GM23338 (cell line): ENCODE results near the gene PARD3. TPM values are rescaled to one million over a fixed set of nuclear protein-coding genes. Genes with fewer than 3 reads are reported as not detected.
"Not testable (repeated sequence)": the region's sequence is repeated elsewhere in the genome, so short reads cannot be mapped to it uniquely, and the experiment has no call there.

Source experiments
- ATAC-seq: fragments of 200-7000 bp; cut with Tn5 transposase; 3 replicates; pipeline ENCODE4 v1.9.1; 2020
- DNase-seq: peaks from one replicate; pipeline ENCODE4 v3.0.0-alpha.2; 2015; ENCODE audit warnings: low spot score
- H2AFZ ChIP-seq: fragments of 200-600 bp; sonication (generic); 2 replicates; pipeline ENCODE4 v1.8.0; 2016; ENCODE audit warnings: antibody characterized with exemption, mild to moderate bottlenecking, moderate library complexity
- H3F3A ChIP-seq: fragments of 200-600 bp; sonication (generic); replicated peaks from 2 replicates; pipeline ENCODE4 v1.8.0; 2017; ENCODE audit warnings: antibody characterized with exemption, mixed run types, low read depth
- H3K27ac ChIP-seq: fragments of 200-600 bp; sonication (generic); 2 replicates; pipeline ENCODE4 v1.6.1; 2016; ENCODE audit warnings: low read depth
- H3K27me3 ChIP-seq: fragments of 200-600 bp; sonication (generic); 2 replicates; pipeline ENCODE4 v1.8.0; 2016; ENCODE audit warnings: mild to moderate bottlenecking, mixed run types, moderate library complexity; ENCODE audit not compliant: insufficient read depth
- H3K36me3 ChIP-seq: fragments of 200-600 bp; sonication (generic); 2 replicates; pipeline ENCODE4 v1.8.0; 2016; ENCODE audit warnings: mild to moderate bottlenecking; ENCODE audit not compliant: insufficient read depth
- H3K4me1 ChIP-seq: fragments of 200-600 bp; sonication (generic); 2 replicates; pipeline ENCODE4 v1.8.0; 2016; ENCODE audit warnings: mild to moderate bottlenecking, moderate library complexity; ENCODE audit not compliant: insufficient read depth
- H3K4me2 ChIP-seq: fragments of 200-600 bp; sonication (generic); 2 replicates; pipeline ENCODE4 v1.7.1; 2017; ENCODE audit warnings: mixed run types
- H3K4me3 ChIP-seq: fragments of 200-600 bp; sonication (generic); 2 replicates; pipeline ENCODE4 v1.6.1; 2016; ENCODE audit warnings: mixed run types
- H3K79me2 ChIP-seq: fragments of 200-600 bp; sonication (generic); replicated peaks from 2 replicates; pipeline ENCODE4 v1.8.0; 2017; ENCODE audit warnings: mild to moderate bottlenecking; ENCODE audit not compliant: insufficient read depth
- H3K9me2 ChIP-seq: fragments of 200-600 bp; sonication (generic); 2 replicates; pipeline ENCODE4 v1.8.0; 2017; ENCODE audit not compliant: insufficient read depth
- H4K20me1 ChIP-seq: fragments of 200-600 bp; sonication (generic); replicated peaks from 2 replicates; pipeline ENCODE4 v1.8.0; 2017; ENCODE audit warnings: mild to moderate bottlenecking; ENCODE audit not compliant: insufficient read depth
- H3K27ac Mint-ChIP-seq: 2 replicates; pipeline ENCODE4 v1.8.0; 2020; ENCODE audit warnings: inconsistent platforms, mild to moderate bottlenecking, moderate library complexity, mixed read lengths
- H3K27me3 Mint-ChIP-seq: 3 replicates; pipeline ENCODE4 v1.8.0; 2022; ENCODE audit warnings: low read depth, mild to moderate bottlenecking, moderate library complexity, mixed read lengths, inconsistent platforms; ENCODE audit not compliant: insufficient read depth, poor library complexity
- H3K36me3 Mint-ChIP-seq: 3 replicates; pipeline ENCODE4 v1.8.0; 2021; ENCODE audit warnings: low read depth, mild to moderate bottlenecking, inconsistent platforms, moderate library complexity, mixed read lengths
- H3K4me1 Mint-ChIP-seq: 3 replicates; pipeline ENCODE4 v1.8.0; 2020; ENCODE audit warnings: mild to moderate bottlenecking, inconsistent platforms, mixed read lengths
- H3K4me3 Mint-ChIP-seq: 3 replicates; pipeline ENCODE4 v1.8.0; 2021; ENCODE audit warnings: moderate library complexity, mild to moderate bottlenecking, inconsistent platforms, mixed read lengths
- H3K9me3 Mint-ChIP-seq: 3 replicates; pipeline ENCODE4 v1.8.0; 2020; ENCODE audit warnings: moderate library complexity, mild to moderate bottlenecking, inconsistent platforms, mixed read lengths
- EZH2 ChIP-seq: fragments of 200-600 bp; sonication (generic); IDR thresholded peaks from one replicate; pipeline ENCODE4 v1.8.0; 2017; ENCODE audit warnings: antibody characterized with exemption, mild to moderate bottlenecking, low read depth; ENCODE audit not compliant: unreplicated experiment
- JUNB ChIP-seq: IDR thresholded peaks from one replicate; pipeline ENCODE4 v1.6.1; 2016; ENCODE audit warnings: antibody characterized with exemption; ENCODE audit not compliant: unreplicated experiment
- NANOG ChIP-seq: IDR thresholded peaks from 2 replicates; pipeline ENCODE4 v1.6.1; 2016; ENCODE audit warnings: antibody characterized with exemption, borderline replicate concordance
- ZNF331 ChIP-seq: fragments of 250-450 bp; sonication (Bioruptor Pico); IDR thresholded peaks from 2 replicates; pipeline ENCODE4 v1.5.0; 2020; ENCODE audit warnings: low read depth, mild to moderate bottlenecking, moderate library complexity
- polyA plus RNA-seq: library from polyadenylated mRNA; unstranded; fragments of >200 nt; fragmentation: Nextera tagmentation; extraction: Ambion mirVana; gene quantifications from 2 replicates; pipeline ENCODE4 v1.2.1, GENCODE V29; 2016
- total RNA-seq: library from RNA; depleted of rRNA; stranded (reverse); fragments of >200 nt; shearing (Covaris generic); gene quantifications from 2 replicates; pipeline ENCODE4 v1.2.3, GENCODE V29; 2014
- TF ChIP-seq, protein P1 (sequence below): IDR thresholded peaks from one replicate; pipeline ENCODE4 v1.6.1; 2018; ENCODE audit warnings: antibody characterized with exemption; ENCODE audit not compliant: unreplicated experiment
- TF ChIP-seq, protein P2 (sequence below): fragments of 250-450 bp; sonication (Bioruptor Pico); IDR thresholded peaks from 2 replicates; pipeline ENCODE4 v1.5.0; 2020; ENCODE audit warnings: mild to moderate bottlenecking, moderate library complexity

PARD3 gene
- total and polyA plus RNA-seq, 2 experiments from 2014 or later = 30.2 to 51.4 TPM

DNA sequence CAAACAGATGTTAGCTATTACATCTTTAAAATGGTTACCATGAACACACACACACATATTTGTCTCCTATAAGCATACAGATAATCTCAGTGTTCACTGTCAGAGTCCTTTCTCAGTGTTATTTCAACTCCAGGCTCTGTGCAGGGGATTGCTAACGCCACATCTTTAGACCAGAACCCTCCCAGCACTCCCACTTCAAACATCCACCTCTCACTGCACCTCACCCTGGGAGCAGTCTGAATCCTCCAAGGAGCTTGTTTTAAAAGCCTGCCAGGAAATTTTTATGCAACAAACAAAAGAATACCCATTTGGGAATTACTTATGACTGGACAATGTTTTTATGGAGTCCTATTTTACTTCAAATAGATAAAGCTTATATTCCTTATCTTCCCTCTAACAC, 107.4 kb downstream of the PARD3 start:
- Histone ChIP-seq H3K79me2 (peaks cover 100% of the 10 kb centered on the region), H4K20me1 (peaks cover 7% of the 10 kb centered on the region; the same call in 1 of the 2 replicates), H2AFZ (no peak overlapping the region), H3F3A (no peaks in the 10 kb centered on the region), H3K36me3 (no peaks in the 10 kb centered on the region), H3K4me2 (no peak overlapping the region), H3K4me1 (peaks cover 11% of the 10 kb centered on the region; the same call in 1 of the 2 replicates), H3K27ac (no peak overlapping the region; the same call in 1 of the 2 replicates), H3K4me3 (no peak overlapping the region), H3K9me2 (no peaks in the 10 kb centered on the region), H3K27me3 (no peaks in the 10 kb centered on the region)
- ATAC-seq (peak; percentile 29; the same call in 1 of the 3 replicates), DNase-seq (no peak)
- Mint-ChIP-seq H3K36me3 (no peaks in the 10 kb centered on the region), H3K4me1 (peaks cover 49% of the 10 kb centered on the region), H3K27me3 (peaks cover 2% of the 10 kb centered on the region), H3K4me3 (no peak overlapping the region), H3K9me3 (no peaks in the 10 kb centered on the region; the same call in 2 of the 3 replicates), H3K27ac (no peak overlapping the region)
- TF ChIP-seq, protein P1, sequence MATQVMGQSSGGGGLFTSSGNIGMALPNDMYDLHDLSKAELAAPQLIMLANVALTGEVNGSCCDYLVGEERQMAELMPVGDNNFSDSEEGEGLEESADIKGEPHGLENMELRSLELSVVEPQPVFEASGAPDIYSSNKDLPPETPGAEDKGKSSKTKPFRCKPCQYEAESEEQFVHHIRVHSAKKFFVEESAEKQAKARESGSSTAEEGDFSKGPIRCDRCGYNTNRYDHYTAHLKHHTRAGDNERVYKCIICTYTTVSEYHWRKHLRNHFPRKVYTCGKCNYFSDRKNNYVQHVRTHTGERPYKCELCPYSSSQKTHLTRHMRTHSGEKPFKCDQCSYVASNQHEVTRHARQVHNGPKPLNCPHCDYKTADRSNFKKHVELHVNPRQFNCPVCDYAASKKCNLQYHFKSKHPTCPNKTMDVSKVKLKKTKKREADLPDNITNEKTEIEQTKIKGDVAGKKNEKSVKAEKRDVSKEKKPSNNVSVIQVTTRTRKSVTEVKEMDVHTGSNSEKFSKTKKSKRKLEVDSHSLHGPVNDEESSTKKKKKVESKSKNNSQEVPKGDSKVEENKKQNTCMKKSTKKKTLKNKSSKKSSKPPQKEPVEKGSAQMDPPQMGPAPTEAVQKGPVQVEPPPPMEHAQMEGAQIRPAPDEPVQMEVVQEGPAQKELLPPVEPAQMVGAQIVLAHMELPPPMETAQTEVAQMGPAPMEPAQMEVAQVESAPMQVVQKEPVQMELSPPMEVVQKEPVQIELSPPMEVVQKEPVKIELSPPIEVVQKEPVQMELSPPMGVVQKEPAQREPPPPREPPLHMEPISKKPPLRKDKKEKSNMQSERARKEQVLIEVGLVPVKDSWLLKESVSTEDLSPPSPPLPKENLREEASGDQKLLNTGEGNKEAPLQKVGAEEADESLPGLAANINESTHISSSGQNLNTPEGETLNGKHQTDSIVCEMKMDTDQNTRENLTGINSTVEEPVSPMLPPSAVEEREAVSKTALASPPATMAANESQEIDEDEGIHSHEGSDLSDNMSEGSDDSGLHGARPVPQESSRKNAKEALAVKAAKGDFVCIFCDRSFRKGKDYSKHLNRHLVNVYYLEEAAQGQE = no peak
- no peak for TF ChIP-seq JUNB
- no peak for TF ChIP-seq NANOG
- TF ChIP-seq, protein P2, sequence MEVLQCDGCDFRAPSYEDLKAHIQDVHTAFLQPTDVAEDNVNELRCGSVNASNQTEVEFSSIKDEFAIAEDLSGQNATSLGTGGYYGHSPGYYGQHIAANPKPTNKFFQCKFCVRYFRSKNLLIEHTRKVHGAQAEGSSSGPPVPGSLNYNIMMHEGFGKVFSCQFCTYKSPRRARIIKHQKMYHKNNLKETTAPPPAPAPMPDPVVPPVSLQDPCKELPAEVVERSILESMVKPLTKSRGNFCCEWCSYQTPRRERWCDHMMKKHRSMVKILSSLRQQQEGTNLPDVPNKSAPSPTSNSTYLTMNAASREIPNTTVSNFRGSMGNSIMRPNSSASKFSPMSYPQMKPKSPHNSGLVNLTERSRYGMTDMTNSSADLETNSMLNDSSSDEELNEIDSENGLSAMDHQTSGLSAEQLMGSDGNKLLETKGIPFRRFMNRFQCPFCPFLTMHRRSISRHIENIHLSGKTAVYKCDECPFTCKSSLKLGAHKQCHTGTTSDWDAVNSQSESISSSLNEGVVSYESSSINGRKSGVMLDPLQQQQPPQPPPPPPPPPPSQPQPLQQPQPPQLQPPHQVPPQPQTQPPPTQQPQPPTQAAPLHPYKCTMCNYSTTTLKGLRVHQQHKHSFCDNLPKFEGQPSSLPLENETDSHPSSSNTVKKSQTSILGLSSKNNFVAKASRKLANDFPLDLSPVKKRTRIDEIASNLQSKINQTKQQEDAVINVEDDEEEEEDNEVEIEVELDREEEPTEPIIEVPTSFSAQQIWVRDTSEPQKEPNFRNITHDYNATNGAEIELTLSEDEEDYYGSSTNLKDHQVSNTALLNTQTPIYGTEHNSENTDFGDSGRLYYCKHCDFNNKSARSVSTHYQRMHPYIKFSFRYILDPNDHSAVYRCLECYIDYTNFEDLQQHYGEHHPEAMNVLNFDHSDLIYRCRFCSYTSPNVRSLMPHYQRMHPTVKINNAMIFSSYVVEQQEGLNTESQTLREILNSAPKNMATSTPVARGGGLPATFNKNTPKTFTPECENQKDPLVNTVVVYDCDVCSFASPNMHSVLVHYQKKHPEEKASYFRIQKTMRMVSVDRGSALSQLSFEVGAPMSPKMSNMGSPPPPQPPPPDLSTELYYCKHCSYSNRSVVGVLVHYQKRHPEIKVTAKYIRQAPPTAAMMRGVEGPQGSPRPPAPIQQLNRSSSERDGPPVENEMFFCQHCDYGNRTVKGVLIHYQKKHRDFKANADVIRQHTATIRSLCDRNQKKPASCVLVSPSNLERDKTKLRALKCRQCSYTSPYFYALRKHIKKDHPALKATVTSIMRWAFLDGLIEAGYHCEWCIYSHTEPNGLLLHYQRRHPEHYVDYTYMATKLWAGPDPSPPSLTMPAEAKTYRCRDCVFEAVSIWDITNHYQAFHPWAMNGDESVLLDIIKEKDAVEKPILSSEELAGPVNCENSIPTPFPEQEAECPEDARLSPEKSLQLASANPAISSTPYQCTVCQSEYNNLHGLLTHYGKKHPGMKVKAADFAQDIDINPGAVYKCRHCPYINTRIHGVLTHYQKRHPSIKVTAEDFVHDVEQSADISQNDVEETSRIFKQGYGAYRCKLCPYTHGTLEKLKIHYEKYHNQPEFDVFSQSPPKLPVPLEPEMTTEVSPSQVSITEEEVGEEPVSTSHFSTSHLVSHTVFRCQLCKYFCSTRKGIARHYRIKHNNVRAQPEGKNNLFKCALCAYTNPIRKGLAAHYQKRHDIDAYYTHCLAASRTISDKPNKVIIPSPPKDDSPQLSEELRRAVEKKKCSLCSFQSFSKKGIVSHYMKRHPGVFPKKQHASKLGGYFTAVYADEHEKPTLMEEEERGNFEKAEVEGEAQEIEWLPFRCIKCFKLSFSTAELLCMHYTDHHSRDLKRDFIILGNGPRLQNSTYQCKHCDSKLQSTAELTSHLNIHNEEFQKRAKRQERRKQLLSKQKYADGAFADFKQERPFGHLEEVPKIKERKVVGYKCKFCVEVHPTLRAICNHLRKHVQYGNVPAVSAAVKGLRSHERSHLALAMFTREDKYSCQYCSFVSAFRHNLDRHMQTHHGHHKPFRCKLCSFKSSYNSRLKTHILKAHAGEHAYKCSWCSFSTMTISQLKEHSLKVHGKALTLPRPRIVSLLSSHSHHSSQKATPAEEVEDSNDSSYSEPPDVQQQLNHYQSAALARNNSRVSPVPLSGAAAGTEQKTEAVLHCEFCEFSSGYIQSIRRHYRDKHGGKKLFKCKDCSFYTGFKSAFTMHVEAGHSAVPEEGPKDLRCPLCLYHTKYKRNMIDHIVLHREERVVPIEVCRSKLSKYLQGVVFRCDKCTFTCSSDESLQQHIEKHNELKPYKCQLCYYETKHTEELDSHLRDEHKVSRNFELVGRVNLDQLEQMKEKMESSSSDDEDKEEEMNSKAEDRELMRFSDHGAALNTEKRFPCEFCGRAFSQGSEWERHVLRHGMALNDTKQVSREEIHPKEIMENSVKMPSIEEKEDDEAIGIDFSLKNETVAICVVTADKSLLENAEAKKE (CRISPR knock-in tag) = no peak
- no peak for TF ChIP-seq EZH2
- no peak for TF ChIP-seq ZNF331 (CRISPR knock-in tag)

DNA sequence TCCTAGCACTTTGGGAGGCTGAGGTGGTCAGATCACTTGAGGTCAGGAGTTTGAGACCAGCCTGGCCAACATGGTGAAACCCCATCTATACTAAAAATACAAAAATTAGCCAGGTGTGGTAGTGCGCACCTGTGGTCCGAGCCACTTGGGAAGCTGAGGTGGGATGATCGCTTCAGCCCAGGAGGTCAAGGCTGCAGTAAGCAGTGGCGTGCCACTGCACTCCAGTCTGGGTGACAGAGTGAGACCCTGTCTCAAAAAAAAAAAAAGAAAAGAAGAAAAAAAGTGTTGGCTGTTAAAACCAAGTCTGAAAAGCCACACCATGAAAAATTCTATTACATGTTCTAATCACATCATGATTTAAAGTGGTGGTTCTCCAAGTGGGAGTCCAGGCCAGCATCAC, 108.1 kb downstream of the PARD3 start:
- H3K36me3 Mint-ChIP-seq, H3K27me3 ChIP-seq, H3K9me2 ChIP-seq, H3K27me3 Mint-ChIP-seq, H3K4me3 ChIP-seq, H3K4me3 Mint-ChIP-seq, ATAC-seq, DNase-seq, H3K36me3 ChIP-seq, H3K9me3 Mint-ChIP-seq, H3F3A ChIP-seq, H3K27ac Mint-ChIP-seq, H3K27ac ChIP-seq, H4K20me1 ChIP-seq, H2AFZ ChIP-seq, H3K4me2 ChIP-seq: not testable (repeated sequence)
- peaks cover 100% of the 10 kb centered on the region for H3K79me2 ChIP-seq
- H3K4me1 ChIP-seq = peaks cover 14% of the 10 kb centered on the region; the same call in 1 of the 2 replicates
- peaks cover 47% of the 10 kb centered on the region for H3K4me1 Mint-ChIP-seq
